ENCODE measurements around the gene SAMSN1. TPM values are rescaled to one million over a fixed set of nuclear protein-coding genes. Genes with fewer than 3 reads are reported as not detected.

The SAMSN1 gene
- total RNA-seq = not detected in 2 replicates

DNA sequence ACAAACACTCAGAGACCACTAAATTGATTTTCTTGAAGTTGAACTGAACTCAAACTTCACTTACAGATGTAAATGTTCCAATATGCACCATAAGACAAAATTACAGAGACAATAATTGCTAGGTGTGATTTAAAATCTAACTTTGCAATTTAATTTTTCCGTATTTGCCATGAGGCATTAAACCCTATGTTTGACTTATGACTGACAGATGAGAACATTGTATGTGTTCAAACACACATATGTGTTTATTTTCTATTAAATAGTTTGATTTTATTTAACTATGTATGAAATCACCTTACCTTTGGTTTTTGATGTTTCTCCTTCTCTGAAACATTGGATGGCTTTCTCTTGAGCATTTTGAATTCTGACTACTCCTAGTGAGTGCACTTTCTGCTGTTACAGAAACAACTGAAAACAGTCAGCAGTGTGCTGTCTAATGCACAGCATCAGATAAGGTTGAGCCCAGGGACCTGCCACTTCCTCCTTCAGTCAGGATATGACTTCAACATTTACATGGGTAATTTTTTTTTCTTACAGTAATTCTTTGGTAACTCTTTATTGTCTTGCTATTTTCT lies at the start of gene SAMSN1:
Gene SAMSN1 (minus strand): TSS at position 410 of the 575 bp plus-strand sequence. CDS start 54 bp downstream, at position 356.

Other genes with a start within 250 kb of the SAMSN1 start
- gene HSPA13, start 163.2 kb downstream of the SAMSN1 start, total RNA-seq = 110 and 160 TPM in 2 replicates

All from smooth muscle cell of the umbilical artery (primary cell).